Thoracic aorta endothelial cell (primary cell): Measurements from ENCODE around the gene PZP. TPM values are rescaled to one million over a fixed set of nuclear protein-coding genes. Genes with fewer than 3 reads are reported as not detected.

ENCODE experiments used
- total RNA-seq: library from RNA; depleted of rRNA; stranded (reverse); fragments of >200 nt; gene quantifications from 2 replicates; pipeline ENCODE4 v1.2.3, GENCODE V29; 2012

PZP gene
- 0.93 and 1.7 TPM in 2 replicates for total RNA-seq

GRCh38 chr12:9208229-9208628, at the start of gene PZP:
TSS of gene PZP (minus strand) at chr12:9208395. CDS start at chr12:9208341, 54 bp downstream.

GRCh38 chr12:9115731-9116559, 92.2 kb downstream of the PZP start, which contains the start of gene A2M:
TSS of gene A2M (minus strand) at chr12:9115919. CDS start at chr12:9115849, 70 bp downstream.

Other genes with a start within 250 kb of the PZP start
- 12.6 and 17.2 TPM in 2 replicates for gene KLRG1, start 218.8 kb downstream of the PZP start, total RNA-seq
- gene A2M, start 92.5 kb downstream of the PZP start, total RNA-seq, result 2.0 and 3.0 TPM in 2 replicates